Measurements from ENCODE around the gene GRID1. TPM values are rescaled to one million over a fixed set of nuclear protein-coding genes. Genes with fewer than 3 reads are reported as not detected.

The GRID1 gene
- total RNA-seq, 1 experiment from 2014 or later, result 5.6 TPM

DNA sequence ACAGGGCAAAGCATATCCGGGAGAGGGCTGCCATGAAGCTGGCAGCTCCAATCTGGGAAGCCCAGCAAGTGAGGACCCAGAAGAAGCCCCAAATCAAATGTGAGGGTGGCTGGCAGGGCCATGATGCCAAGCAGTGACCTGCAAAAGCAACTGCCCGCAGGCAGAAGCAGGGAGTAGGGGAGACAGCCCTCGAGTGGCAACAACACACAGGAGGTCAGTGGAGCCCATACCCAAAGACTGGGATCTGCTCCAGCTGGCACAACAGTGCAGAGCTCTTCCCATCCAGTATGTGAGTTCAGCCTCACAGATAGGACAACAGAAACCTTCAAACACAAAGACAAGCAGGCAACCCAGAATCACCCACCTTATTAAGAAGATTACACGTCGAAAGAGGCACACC, 45.0 kb downstream of the GRID1 start:
- Histone ChIP-seq H3K9ac (ENCODE audit: low read length) (no peak overlapping the region), H4K20me1 (ENCODE audit: insufficient read depth) (no peaks in the 10 kb centered on the region), H3K79me2 (ENCODE audit: insufficient read depth, low read length) (no peaks in the 10 kb centered on the region), H3K4me2 (ENCODE audit: low read length) (no peak overlapping the region), H3K9me3 (ENCODE audit: control insufficient read depth in 1 of 2, insufficient read depth in 1 of 2, low read depth in 1 of 2, low read length in 2 of 2) (no peaks in the 10 kb centered on the region), H3K9me2 (ENCODE audit: insufficient read depth) (no peaks in the 10 kb centered on the region), H3K27ac (ENCODE audit: low read depth, low read length) (no peak overlapping the region), H2AFZ (ENCODE audit: low read depth, low read length, poor library complexity, severe bottlenecking) (no peak overlapping the region), H3K4me1 (ENCODE audit: control insufficient read depth in 1 of 2, insufficient read depth in 2 of 2, low read length in 2 of 2) (peaks cover 4 to 14% of the 10 kb centered on the region in 2 experiments; a peak in 3 of 4 replicates), H3K36me3 (ENCODE audit: control insufficient read depth in 1 of 2, insufficient read depth in 2 of 2, low read length in 2 of 2) (no peaks in the 10 kb centered on the region), H3K27me3 (ENCODE audit: insufficient read depth, low read length) (no peaks in the 10 kb centered on the region), H3K4me3 (replicated peaks in 1 of 2; ENCODE audit: low read depth in 1 of 2, low read length in 2 of 2) (no peak overlapping the region)
- RAD21 ChIA-PET (ENCODE audit: low non-redundant PET in 1 of 2, low total read pairs in 2 of 2, uncharacterized antibody in 2 of 2, unreplicated experiment in 2 of 2), result no interaction called here
- DNase-seq (ENCODE audit: low read depth, low spot score), result no peak
- BruUV-seq (replicated peaks), result no TSS peak
- intact Hi-C loops (cut with micrococcal nuclease), result no loop called here
- no peak for ATAC-seq
- CTCF ChIA-PET, result no interaction called here
- TF ChIP-seq ELF1 (IDR thresholded peaks at IDR 0.05; ENCODE audit: borderline replicate concordance, low read depth), result no peak
- TF ChIP-seq, protein P1, sequence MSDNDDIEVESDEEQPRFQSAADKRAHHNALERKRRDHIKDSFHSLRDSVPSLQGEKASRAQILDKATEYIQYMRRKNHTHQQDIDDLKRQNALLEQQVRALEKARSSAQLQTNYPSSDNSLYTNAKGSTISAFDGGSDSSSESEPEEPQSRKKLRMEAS (IDR thresholded peaks at IDR 0.05), result no peak
- POLR2A ChIA-PET, result no interaction called here

DNA sequence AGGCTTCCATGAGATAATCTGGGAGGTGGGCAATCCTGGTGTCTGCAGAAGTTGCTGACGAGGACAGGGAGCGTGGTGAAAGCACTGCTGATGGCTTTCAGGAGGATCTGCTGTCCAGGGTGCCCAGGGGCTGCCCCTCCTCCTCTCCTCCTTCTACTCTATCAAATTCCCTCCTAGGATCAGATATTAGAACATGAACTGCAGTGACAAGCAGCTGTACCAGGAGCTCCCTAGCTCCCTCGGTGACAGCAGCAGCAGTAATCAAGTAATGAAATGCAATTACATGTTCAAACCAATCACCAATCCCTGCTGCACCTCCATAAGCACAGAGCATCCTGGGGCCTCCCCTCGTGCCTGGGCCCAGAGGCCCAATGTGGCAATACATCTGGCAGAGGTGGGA, 46.9 kb downstream of the GRID1 start:
- ATAC-seq (no peak), DNase-seq (ENCODE audit: low read depth, low spot score) (no peak)
- Histone ChIP-seq H2AFZ (ENCODE audit: low read depth, low read length, poor library complexity, severe bottlenecking) (no peak overlapping the region), H3K27me3 (ENCODE audit: insufficient read depth, low read length) (no peaks in the 10 kb centered on the region), H4K20me1 (ENCODE audit: insufficient read depth) (no peaks in the 10 kb centered on the region), H3K36me3 (ENCODE audit: control insufficient read depth in 1 of 2, insufficient read depth in 2 of 2, low read length in 2 of 2) (no peaks in the 10 kb centered on the region), H3K9me2 (ENCODE audit: insufficient read depth) (no peaks in the 10 kb centered on the region), H3K4me1 (ENCODE audit: control insufficient read depth in 1 of 2, insufficient read depth in 2 of 2, low read length in 2 of 2) (peaks cover 4 to 14% of the 10 kb centered on the region in 2 experiments; a peak in 3 of 4 replicates), H3K79me2 (ENCODE audit: insufficient read depth, low read length) (no peaks in the 10 kb centered on the region), H3K27ac (ENCODE audit: low read depth, low read length) (no peak overlapping the region), H3K4me2 (ENCODE audit: low read length) (no peak overlapping the region), H3K9ac (ENCODE audit: low read length) (no peak overlapping the region), H3K4me3 (replicated peaks in 1 of 2; ENCODE audit: low read depth in 1 of 2, low read length in 2 of 2) (no peak overlapping the region), H3K9me3 (ENCODE audit: control insufficient read depth in 1 of 2, insufficient read depth in 1 of 2, low read depth in 1 of 2, low read length in 2 of 2) (no peaks in the 10 kb centered on the region)
- ChIA-PET RAD21 (ENCODE audit: low non-redundant PET in 1 of 2, low total read pairs in 2 of 2, uncharacterized antibody in 2 of 2, unreplicated experiment in 2 of 2) (no interaction called here), CTCF (no interaction called here), POLR2A (no interaction called here)
- BruUV-seq (replicated peaks), result no TSS peak
- TF ChIP-seq ZFX (IDR thresholded peaks at IDR 0.05), result no peak
- TF ChIP-seq, protein P1 (IDR thresholded peaks at IDR 0.05), result no peak
- TF ChIP-seq TCF7L2 (IDR thresholded peaks at IDR 0.05; ENCODE audit: borderline replicate concordance, extremely low read depth, insufficient read depth, insufficient read length), result no peak
- no peak for TF ChIP-seq ZNF274 (IDR thresholded peaks at IDR 0.05; ENCODE audit: low read depth, low read length)
- no peak for TF ChIP-seq RAD21 (IDR thresholded peaks at IDR 0.05; ENCODE audit: low read depth)
- no peak for TF ChIP-seq SP1 (IDR thresholded peaks at IDR 0.05; ENCODE audit: low read depth)
- no peak for TF ChIP-seq ELF1 (IDR thresholded peaks at IDR 0.05; ENCODE audit: borderline replicate concordance, low read depth)
- TF ChIP-seq FOSL1 (IDR thresholded peaks at IDR 0.05; ENCODE audit: low read depth), result no peak
- TF ChIP-seq CBX3 (IDR thresholded peaks at IDR 0.05; ENCODE audit: low read depth), result no peak
- intact Hi-C loops (cut with micrococcal nuclease), result no loop called here

Data from HCT116 (cell line).